ENCODE measurements around the gene ARHGAP18. TPM values are rescaled to one million over a fixed set of nuclear protein-coding genes. Genes with fewer than 3 reads are reported as not detected.

The ARHGAP18 gene
- total RNA-seq, 4 donors from 2014 or later: 5.1 to 12.7 (median 7.7) TPM

GRCh38 chr6:129700666-129701065, 9.3 kb downstream of the ARHGAP18 start:
- no peak for DNase-seq (ENCODE audit: low spot score in 2 of 2)
- intact Hi-C loops (cut with DNase I; ENCODE audit: low total_unique reads): no loop called here
- 89% methylated on average over 2 of the region's 2 CpGs for WGBS, 2 donors
- TF ChIP-seq CTCF (IDR thresholded peaks at IDR 0.05) (no peak), POLR2A (IDR thresholded peaks at IDR 0.05) (no peak)
- H3K4me3 ChIP-seq (ENCODE audit: low read depth, poor library complexity, severe bottlenecking): no peak overlapping the region

GRCh38 chr6:129699659-129700058, 10.3 kb downstream of the ARHGAP18 start:
- no peak for TF ChIP-seq CTCF (IDR thresholded peaks at IDR 0.05)
- TF ChIP-seq POLR2A (IDR thresholded peaks at IDR 0.05): no peak
- intact Hi-C loops (cut with DNase I; ENCODE audit: low total_unique reads): no loop called here
- no peak for DNase-seq (ENCODE audit: low spot score in 2 of 2)
- H3K4me3 ChIP-seq (ENCODE audit: low read depth, poor library complexity, severe bottlenecking): no peak overlapping the region
- WGBS, 2 donors: 90 to 92% methylated on average over 2 of the region's 2 CpGs

GRCh38 chr6:129698430-129698829, 11.5 kb downstream of the ARHGAP18 start:
- TF ChIP-seq CTCF (IDR thresholded peaks at IDR 0.05) (no peak), POLR2A (IDR thresholded peaks at IDR 0.05) (no peak)
- no peak for DNase-seq (ENCODE audit: low spot score in 2 of 2)
- intact Hi-C loops (cut with DNase I; ENCODE audit: low total_unique reads): no loop called here
- H3K4me3 ChIP-seq (ENCODE audit: low read depth, poor library complexity, severe bottlenecking): no peak overlapping the region
- WGBS, 2 donors: 95 to 97% methylated on average over 9 of the region's 9 CpGs

GRCh38 chr6:129697788-129698187, 12.2 kb downstream of the ARHGAP18 start:
- intact Hi-C loops (cut with DNase I; ENCODE audit: low total_unique reads): no loop called here
- no peak overlapping the region for H3K4me3 ChIP-seq (ENCODE audit: low read depth, poor library complexity, severe bottlenecking)
- 92 to 93% methylated on average over 2 of the region's 2 CpGs for WGBS, 2 donors
- TF ChIP-seq POLR2A (IDR thresholded peaks at IDR 0.05) (no peak), CTCF (IDR thresholded peaks at IDR 0.05) (no peak)
- no peak for DNase-seq (ENCODE audit: low spot score in 2 of 2)

- intact Hi-C loops (cut with DNase I; ENCODE audit: low total_unique reads): no loop called here
- 84 to 88% methylated on average over 3 of the region's 3 CpGs for WGBS, 2 donors
- no peak overlapping the region for H3K4me3 ChIP-seq (ENCODE audit: low read depth, poor library complexity, severe bottlenecking)
- TF ChIP-seq POLR2A (IDR thresholded peaks at IDR 0.05) (no peak), CTCF (IDR thresholded peaks at IDR 0.05) (no peak)
- DNase-seq (ENCODE audit: low spot score in 2 of 2): no peak
Observed at GRCh38 chr6:129696843-129697242, 13.1 kb downstream of the ARHGAP18 start.

- no peak for DNase-seq (ENCODE audit: low spot score in 2 of 2)
- intact Hi-C loops (cut with DNase I; ENCODE audit: low total_unique reads): no loop called here
- WGBS, 2 donors: 39 to 60% methylated on average over 1 of the region's 1 CpG
- no peak overlapping the region for H3K4me3 ChIP-seq (ENCODE audit: low read depth, poor library complexity, severe bottlenecking)
- TF ChIP-seq CTCF (IDR thresholded peaks at IDR 0.05) (no peak), POLR2A (IDR thresholded peaks at IDR 0.05) (no peak)
Observed at GRCh38 chr6:129696028-129696418, 14.0 kb downstream of the ARHGAP18 start.

Measured in lower leg skin (tissue), 4 donors.